ENCODE measurements around the gene RHBDF2.
A peak's percentile ranks its signal among the peaks of the same experiment; 100 is the strongest.

Gene RHBDF2

DNA sequence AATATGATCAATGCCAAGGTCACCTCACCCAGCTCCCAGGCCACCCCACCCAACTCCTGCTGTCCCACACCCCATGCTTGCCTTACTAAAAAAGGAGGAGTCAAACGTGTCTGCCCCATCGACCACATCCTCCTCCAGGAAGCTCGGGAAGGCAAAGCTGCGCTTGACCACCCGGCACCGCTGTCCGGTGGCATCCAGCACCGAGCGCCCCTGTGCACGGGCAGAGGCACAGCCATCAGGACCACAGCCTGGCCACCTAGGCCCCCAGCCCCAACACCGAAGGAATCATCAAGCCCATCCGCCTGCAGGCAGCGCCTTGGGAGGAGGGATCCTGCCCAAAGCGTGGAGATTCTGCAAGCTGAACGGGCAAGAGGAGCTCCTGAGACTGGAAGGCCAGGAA is 23.6 kb downstream of the RHBDF2 start:
- no peak for DNase-seq

DNA sequence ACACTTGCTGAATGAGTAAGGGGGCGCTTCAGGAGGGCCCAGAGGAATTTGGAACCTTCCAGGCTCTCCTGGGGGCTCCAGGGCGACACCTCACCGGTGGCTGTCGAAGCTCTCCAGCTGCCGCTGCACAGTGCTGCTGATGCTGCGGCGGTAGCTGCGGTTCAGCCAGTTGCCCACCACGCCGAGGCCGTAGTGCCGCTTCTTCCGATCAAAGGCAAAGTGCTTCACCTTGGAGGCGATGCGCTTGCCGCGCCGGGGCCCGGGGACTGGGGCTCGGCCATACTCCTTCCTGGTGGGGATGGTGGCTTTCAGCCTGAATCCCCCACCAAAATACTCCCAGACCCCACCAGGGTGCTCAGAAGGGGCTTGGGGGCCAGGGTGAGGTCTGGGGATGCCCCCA is 24.5 kb downstream of the RHBDF2 start:
- DNase-seq, result no peak

DNA sequence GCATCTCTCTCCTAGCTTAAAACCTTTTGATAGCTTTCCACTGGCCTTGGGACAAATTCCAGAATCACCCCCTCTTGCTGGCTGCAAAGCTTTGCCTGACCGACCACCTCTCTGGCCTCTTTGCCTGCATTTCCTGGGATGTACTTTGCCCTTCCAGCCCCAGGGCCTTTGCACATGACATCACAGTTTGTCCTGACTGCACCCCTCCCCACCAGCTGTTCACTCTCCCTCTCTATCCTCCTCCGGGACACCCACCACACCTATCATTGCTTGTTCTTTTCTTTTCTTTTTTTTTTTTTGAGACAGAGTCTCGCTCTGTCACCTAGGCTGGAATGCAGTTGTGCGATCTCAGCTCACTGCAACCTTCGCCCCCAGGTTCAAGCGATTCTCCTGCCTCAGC is 25.9 kb downstream of the RHBDF2 start:
- no peak for DNase-seq

DNA sequence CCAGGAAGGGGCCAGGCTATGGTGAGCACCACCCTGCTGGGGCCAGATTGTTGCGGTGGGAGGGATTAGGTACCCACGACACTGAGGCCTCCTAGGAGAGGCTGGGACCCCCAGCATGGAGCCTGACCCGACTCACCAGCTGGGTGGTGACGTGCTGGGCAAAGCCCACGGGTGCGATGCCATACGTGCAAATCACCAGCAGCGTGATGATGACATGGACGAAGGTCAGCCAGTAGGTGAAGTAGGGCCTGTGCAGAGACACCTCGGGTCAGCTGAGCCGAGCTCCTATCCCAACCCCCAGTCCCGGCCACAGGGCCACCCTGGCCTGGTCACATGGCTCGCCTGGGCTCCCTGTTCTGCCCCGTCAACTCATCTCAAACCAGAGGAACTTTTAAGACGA is 26.3 kb downstream of the RHBDF2 start:
- no peak for DNase-seq

DNA sequence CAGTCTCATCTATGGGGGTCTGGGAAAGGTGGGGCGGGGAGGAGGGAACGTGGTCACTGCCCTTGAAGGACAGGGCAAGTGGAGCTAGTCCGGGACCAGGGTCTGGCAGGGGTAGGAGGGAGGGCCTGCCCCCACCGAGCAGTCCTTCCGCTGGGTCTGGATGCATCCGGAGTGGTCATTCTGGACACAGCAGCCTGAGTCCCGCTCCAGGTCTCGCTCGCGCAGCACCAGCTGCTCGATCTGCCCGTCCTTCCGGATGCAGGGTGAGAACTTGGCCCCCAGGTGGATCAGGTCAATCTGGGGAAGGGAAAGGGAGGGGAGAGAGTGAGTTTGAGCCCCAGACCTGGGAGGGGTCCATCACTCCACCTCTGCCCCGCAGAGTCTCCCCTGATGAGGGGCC is 27.0 kb downstream of the RHBDF2 start:
- DNase-seq, result no peak

DNA sequence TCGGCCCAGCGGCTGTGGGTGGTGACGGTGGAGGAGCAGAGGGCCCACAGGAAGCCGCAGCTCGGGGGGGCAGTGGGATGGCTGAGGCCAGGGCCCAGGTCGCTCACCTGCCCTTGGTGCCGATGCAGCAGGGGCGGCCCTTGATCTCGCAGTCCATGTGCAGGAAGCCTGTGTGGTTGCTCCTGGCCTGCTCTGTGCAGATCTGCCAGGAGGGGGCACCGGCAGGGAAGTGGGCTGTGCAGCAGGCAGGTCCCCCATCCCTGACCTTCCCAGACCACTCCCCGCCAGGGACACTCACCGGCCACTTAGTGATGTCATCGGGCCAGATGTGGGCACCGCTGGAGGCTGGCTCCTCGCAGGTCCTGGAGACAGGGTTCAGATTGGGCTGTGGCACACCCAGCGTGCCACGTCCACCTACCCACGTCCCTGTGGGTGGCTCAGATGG is 27.7 kb downstream of the RHBDF2 start:
- no peak for DNase-seq

- no peak for DNase-seq
These were observed 28.5 kb downstream of the RHBDF2 start for GRCh38 chr17:76472726-76473125.

DNA sequence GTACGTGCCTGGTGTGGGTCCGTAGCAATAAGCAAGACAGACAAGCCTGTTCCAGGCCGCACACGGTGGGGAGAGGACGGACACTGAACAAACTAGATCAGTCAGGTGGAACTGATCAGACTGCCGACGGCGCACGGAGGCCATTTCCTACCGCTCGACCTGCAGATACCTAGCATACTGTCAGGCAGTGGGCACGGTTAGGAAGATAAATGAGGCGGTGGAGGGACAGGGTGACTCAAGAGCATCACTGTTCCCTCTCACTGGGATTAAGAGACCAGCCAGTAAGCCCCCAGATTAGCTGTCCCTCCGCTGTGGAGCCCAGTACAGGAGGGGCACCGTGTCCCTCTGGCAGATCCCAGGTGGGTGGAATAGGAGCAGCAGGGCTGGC is 29.0 kb downstream of the RHBDF2 start:
- no peak for DNase-seq

DNA sequence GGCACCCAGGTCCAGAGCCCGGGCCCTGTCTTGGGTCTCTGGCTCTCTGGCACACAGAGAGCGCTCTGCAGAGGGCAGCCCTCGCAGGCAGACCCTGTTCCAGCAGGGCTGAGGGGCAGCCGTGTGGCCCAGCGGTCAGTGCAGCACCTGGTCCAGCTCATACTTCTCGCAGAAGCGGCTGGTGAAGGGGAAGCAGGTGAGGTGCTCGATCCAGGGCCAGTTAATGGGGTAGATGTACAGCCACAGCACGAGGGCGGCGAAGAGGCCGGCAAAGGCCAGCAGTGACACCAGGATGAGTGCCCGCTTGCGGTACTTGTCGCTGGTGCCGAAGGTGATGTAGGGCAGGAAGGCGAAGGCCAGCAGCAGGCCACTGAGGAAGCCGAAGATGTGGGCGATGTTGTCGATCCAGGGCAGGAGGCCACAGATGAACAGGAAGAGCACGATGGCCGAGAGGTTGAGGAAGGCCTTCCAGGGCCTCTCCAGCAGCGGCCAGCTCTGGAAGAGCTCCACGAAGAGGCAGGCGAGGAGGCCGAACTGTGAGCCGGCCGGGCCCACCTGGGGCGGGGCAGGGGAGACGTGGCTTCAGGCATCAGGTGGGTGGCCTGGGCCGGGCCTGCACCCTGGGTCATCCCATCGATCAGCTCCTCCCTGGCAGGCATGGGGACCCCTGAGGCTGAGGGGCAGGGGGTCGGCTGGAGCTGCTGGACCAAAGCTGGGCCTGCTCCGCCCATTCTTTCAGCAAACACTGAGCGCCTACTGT is 29.5 kb downstream of the RHBDF2 start:
- DNase-seq, result no peak

GRCh38 chr17:76469991-76470739 is 31.1 kb downstream of the RHBDF2 start:
- no peak for DNase-seq

DNA sequence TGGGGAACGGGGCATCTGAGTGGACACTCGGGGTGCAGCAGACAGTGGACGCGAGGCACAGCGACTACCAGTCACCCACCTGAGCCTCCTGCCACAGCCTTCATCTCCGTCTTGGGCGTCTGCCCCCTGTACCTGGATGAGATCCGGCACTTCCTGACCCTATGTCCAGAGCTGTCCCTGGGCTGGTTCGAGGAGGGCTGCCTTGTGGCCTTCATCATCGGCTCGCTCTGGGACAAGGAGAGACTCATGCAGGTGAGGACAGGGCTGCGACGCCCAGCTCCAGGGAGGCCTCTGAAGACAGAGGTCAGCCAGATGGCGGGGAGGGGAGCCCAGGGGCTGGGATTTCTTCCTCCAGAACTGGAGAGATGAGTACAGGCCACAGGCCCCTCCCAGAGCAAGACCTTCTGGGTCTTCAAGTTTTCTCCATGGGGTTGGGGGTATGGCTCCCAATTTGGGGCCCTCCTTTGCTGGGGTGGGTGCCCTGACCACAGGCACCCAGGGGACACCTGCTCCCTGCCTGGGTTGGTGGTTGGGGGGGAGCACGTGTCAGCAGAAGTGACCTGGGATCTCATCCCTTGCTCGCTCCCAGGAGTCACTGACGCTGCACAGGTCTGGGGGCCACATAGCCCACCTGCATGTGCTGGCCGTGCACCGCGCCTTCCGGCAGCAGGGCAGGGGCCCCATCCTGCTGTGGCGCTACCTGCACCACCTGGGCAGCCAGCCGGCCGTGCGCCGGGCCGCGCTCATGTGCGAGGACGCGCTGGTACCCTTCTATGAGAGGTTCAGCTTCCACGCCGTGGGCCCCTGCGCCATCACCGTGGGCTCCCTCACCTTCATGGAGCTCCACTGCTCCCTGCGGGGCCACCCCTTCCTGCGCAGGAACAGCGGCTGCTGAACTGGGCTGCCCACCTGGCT is 31.9 kb downstream of the RHBDF2 start:
- no peak for DNase-seq

GRCh38 chr17:76468634-76469010 is 32.6 kb downstream of the RHBDF2 start:
- DNase-seq, result no peak

GRCh38 chr17:76467809-76468633 is 33.2 kb downstream of the RHBDF2 start:
- DNase-seq, result no peak

- no peak for DNase-seq
These were observed 33.9 kb downstream of the RHBDF2 start, which contains the start of gene AANAT for GRCh38 chr17:76467366-76467765. Gene AANAT, plus strand, starts transcription at chr17:76467603. Its CDS starts 1,144 bp downstream, at chr17:76468747.

DNA sequence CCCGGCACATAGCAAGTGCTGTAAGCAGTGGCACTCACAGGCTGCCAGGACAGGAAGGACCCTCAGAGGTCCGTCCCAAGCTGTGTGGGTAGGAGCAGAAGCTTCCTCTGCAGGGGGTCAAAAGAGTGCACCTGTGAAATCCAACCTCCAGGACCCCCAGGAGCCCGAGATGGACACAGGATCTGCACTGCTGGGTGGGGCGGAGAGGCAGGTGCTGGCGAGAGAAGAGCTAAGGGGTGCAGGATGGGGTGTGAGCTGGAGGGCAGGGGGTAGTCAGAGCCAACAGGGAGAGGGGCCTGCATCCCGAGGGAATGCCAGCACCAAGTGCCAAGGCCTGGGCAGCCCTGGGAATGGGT is 34.5 kb downstream of the RHBDF2 start:
- no peak for DNase-seq

GRCh38 chr17:76462556-76463290 is 38.5 kb downstream of the RHBDF2 start:
- DNase-seq, result no peak

DNA sequence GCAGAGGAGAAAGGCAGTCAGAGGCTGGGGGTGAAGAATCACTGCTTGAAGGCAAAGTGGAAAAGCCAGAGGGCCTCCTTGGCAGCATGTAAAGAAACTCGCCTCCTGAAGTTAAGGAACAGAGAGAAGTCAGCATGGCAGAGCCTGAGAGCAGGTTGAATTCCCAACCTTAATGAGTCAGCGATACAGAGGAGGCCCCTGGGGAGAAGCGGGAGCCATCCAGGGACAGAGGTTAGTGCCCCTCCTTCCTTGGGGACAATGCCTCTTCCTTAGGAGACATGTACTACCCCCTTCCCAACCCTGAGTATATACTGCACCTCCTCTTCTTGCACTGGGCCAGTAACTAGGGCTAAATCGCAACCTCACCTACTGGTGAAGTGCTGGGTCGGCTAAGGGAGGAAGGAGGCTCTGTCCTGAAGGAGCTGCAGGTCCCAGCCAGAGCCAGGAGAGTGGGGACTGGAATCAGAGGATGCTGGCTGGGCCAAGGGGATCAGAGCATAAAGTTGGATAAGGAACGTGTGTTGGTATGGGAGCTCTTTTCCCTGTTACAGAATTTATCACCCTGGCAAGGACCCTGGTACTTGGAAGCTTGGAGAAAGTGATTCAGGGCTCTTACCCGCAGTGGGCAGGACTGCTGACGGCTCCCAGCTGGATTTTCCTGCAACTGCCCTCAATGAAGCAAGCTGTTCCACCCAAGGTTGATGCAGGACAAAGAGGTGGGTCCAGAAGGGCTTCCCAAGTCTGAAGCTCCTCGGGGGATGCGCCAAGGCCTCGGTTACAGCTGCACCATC is 39.3 kb downstream of the RHBDF2 start:
- DNase-seq, result no peak

GRCh38 chr17:76459674-76460073 is 41.5 kb downstream of the RHBDF2 start:
- no peak for DNase-seq

DNA sequence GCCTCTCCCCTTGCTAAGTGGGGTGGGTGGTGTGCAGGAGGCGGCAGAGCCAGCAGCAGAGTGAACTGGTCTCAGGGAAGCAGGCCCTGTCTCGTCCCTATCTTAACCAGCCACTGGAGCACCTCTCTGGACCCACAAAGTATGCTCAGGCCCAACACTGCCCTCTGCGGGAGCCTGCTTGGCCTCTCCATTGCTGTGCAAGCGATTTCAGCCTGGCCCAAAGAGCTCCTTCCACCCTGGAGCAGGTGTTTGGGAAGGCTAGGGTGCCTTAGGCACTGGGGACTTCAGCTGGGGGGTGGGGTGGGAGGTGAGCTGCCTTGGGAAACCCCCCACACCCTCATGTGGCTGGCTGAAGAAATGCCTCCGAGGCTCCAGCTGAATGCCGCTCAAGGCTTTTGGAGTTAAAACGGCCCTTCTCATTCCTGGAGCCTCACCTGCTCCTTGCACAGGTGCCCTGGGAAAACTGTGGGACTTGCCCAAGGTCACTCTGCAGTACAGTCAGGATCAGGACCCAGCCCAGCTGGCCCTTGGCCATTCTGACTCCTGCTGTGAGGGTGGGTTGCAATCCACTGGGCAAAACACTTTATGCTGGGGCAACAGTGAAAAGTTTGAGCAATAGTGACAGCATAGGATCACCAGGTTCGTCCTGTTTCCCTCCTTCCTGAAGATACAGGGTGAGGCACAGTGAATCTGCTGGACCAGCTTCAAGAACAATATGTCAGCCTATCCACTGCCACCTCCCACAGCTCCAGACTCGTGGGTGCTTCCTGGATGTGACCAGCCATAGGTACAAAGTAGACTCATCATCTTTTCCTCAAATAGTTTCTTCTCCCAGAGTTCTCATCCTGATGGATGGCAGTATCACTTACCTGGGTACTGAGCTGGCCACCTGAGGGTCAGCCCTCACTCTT is 42.4 kb downstream of the RHBDF2 start:
- peak; percentile 31 for DNase-seq

- no peak for DNase-seq
These were observed 47.8 kb downstream of the RHBDF2 start for GRCh38 chr17:76453431-76453743.

All from NCI-H1092 treated with DMSO at 0.1 percent for 48 hours (cell line).